ENCODE data around the gene KIRREL1. TPM values are rescaled to one million over a fixed set of nuclear protein-coding genes. Genes with fewer than 3 reads are reported as not detected.

KIRREL1 gene
- total RNA-seq, 1 experiment from 2014 or later = 145 TPM

DNA sequence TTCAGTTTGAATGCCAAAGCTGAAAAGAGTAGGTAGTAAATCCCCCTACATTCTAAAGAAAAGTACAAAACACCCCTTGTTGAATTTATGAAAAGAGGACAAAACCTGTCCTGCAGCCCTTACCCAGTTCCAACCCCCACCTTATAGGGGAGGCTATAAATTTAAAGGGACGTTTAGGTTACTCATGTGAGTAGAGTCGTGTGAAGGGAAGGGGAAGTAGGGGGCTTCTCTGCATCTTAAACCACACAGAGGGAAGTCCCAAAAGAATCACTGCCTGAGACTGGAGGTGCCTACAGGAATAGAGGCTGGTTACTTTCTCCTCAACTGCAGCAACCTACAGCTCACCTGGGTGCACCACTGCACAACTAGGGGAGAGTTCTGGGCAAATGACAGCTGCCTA, 36.7 kb upstream of the KIRREL1 start:
- no TSS peak for BruUV-seq (replicated peaks)
- no peak for TF ChIP-seq TCF7L2 (IDR thresholded peaks at IDR 0.05; ENCODE audit: low read depth, low read length)
- TF ChIP-seq, protein P1, sequence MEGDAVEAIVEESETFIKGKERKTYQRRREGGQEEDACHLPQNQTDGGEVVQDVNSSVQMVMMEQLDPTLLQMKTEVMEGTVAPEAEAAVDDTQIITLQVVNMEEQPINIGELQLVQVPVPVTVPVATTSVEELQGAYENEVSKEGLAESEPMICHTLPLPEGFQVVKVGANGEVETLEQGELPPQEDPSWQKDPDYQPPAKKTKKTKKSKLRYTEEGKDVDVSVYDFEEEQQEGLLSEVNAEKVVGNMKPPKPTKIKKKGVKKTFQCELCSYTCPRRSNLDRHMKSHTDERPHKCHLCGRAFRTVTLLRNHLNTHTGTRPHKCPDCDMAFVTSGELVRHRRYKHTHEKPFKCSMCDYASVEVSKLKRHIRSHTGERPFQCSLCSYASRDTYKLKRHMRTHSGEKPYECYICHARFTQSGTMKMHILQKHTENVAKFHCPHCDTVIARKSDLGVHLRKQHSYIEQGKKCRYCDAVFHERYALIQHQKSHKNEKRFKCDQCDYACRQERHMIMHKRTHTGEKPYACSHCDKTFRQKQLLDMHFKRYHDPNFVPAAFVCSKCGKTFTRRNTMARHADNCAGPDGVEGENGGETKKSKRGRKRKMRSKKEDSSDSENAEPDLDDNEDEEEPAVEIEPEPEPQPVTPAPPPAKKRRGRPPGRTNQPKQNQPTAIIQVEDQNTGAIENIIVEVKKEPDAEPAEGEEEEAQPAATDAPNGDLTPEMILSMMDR (IDR thresholded peaks at IDR 0.05) = no peak
- TF ChIP-seq POLR2AphosphoS5 (IDR thresholded peaks at IDR 0.05; ENCODE audit: low read depth, low read length) = no peak
- TF ChIP-seq, protein P2, sequence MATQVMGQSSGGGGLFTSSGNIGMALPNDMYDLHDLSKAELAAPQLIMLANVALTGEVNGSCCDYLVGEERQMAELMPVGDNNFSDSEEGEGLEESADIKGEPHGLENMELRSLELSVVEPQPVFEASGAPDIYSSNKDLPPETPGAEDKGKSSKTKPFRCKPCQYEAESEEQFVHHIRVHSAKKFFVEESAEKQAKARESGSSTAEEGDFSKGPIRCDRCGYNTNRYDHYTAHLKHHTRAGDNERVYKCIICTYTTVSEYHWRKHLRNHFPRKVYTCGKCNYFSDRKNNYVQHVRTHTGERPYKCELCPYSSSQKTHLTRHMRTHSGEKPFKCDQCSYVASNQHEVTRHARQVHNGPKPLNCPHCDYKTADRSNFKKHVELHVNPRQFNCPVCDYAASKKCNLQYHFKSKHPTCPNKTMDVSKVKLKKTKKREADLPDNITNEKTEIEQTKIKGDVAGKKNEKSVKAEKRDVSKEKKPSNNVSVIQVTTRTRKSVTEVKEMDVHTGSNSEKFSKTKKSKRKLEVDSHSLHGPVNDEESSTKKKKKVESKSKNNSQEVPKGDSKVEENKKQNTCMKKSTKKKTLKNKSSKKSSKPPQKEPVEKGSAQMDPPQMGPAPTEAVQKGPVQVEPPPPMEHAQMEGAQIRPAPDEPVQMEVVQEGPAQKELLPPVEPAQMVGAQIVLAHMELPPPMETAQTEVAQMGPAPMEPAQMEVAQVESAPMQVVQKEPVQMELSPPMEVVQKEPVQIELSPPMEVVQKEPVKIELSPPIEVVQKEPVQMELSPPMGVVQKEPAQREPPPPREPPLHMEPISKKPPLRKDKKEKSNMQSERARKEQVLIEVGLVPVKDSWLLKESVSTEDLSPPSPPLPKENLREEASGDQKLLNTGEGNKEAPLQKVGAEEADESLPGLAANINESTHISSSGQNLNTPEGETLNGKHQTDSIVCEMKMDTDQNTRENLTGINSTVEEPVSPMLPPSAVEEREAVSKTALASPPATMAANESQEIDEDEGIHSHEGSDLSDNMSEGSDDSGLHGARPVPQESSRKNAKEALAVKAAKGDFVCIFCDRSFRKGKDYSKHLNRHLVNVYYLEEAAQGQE (IDR thresholded peaks at IDR 0.05; ENCODE audit: insufficient read depth in 1 of 2, low read depth in 2 of 2, low read length in 1 of 2) = no peak
- TF ChIP-seq SIN3A (IDR thresholded peaks at IDR 0.05; ENCODE audit: borderline replicate concordance, insufficient read depth, low read depth, low read length) = no peak
- in situ Hi-C loops (cut with HindIII; ENCODE audit: low pct_unique_long_range_greater_than_20kb, low sequenced_read_pairs) = no loop called here
- POLR2A ChIA-PET = interaction anchor here (0.7 kb wide), 1 partner anchor 161 kb away, joined by 3 read pairs; no protein-coding TSS in a partner anchor
- H3K4me1 ChIP-seq (ENCODE audit: control insufficient read depth, insufficient read depth, low read length) = no peaks in the 10 kb centered on the region
- CTCF ChIA-PET = interaction anchor here (0.7 kb wide), 1 partner anchor 11 kb away, joined by 3 read pairs; no protein-coding TSS in a partner anchor
- DNase-seq (ENCODE audit: low read depth, low spot score) = no peak
- peaks cover 24% of the 10 kb centered on the region for H3K27me3 ChIP-seq (ENCODE audit: control insufficient read depth, insufficient read depth, low read length)
- no peak overlapping the region for H3K4me3 ChIP-seq (ENCODE audit: low read depth in 2 of 2, low read length in 2 of 2)
- no peaks in the 10 kb centered on the region for H3K9me3 ChIP-seq (ENCODE audit: control insufficient read depth, insufficient read depth, low read depth, low read length)
- H3K36me3 ChIP-seq (ENCODE audit: control insufficient read depth, insufficient read depth, low read length) = no peaks in the 10 kb centered on the region
- ATAC-seq = no peak
- H3K27ac ChIP-seq (ENCODE audit: low read length) = no peak overlapping the region
- intact Hi-C loops (cut with micrococcal nuclease; ENCODE audit: unreplicated experiment) = loop anchor here (10.0 kb wide), 1 partner anchor 372 kb away; no protein-coding TSS in a partner anchor

DNA sequence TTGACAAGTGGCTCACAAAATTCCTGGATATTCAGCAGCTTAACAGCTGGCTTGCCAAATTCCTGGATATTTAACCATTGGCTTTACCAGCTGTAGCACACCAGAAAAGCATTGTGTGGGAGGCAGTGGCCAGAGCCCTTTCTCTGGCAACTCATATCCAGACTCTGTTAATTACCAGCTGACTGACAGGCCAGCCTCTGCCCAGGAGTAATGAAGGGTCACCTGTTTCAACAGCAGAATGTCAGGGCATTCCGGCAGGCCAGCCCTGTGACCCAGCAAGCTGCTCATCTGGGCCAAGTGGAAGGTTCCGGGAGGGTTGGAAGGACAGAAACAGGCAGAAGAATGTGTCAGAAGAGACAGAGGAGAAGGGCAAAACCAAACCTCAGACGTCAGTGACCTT, 35.2 kb upstream of the KIRREL1 start:
- ATAC-seq = no peak

More for the DNA sequence above, 35.2 kb upstream of the KIRREL1 start:
- no peak for DNase-seq (ENCODE audit: low read depth, low spot score)
- intact Hi-C loops (cut with micrococcal nuclease; ENCODE audit: unreplicated experiment) = loop anchor here (10.0 kb wide), 1 partner anchor 373 kb away; no protein-coding TSS in a partner anchor
- TF ChIP-seq TCF7L2 (IDR thresholded peaks at IDR 0.05; ENCODE audit: low read depth, low read length) (no peak), SIN3A (IDR thresholded peaks at IDR 0.05; ENCODE audit: borderline replicate concordance, insufficient read depth, low read depth, low read length) (no peak), POLR2AphosphoS5 (IDR thresholded peaks at IDR 0.05; ENCODE audit: low read depth, low read length) (no peak)
- TF ChIP-seq, protein P1 (IDR thresholded peaks at IDR 0.05) = no peak
- TF ChIP-seq, protein P2 (IDR thresholded peaks at IDR 0.05; ENCODE audit: insufficient read depth in 1 of 2, low read depth in 2 of 2, low read length in 1 of 2) = no peak
- ChIA-PET CTCF (interaction anchor here (0.7 to 0.8 kb wide), 2 partner anchors 163 to 1185 kb away, joined by 3 read pairs; no protein-coding TSS in a partner anchor), POLR2A (no interaction called here)
- no peak overlapping the region for H3K4me3 ChIP-seq (ENCODE audit: low read depth in 2 of 2, low read length in 2 of 2)
- no peaks in the 10 kb centered on the region for H3K4me1 ChIP-seq (ENCODE audit: control insufficient read depth, insufficient read depth, low read length)
- H3K9me3 ChIP-seq (ENCODE audit: control insufficient read depth, insufficient read depth, low read depth, low read length) = no peaks in the 10 kb centered on the region
- in situ Hi-C loops (cut with HindIII; ENCODE audit: low pct_unique_long_range_greater_than_20kb, low sequenced_read_pairs) = no loop called here
- no TSS peak for BruUV-seq (replicated peaks)
- no peak overlapping the region for H3K27ac ChIP-seq (ENCODE audit: low read length)
- H3K27me3 ChIP-seq (ENCODE audit: control insufficient read depth, insufficient read depth, low read length) = peaks cover 37% of the 10 kb centered on the region
- no peaks in the 10 kb centered on the region for H3K36me3 ChIP-seq (ENCODE audit: control insufficient read depth, insufficient read depth, low read length)

Data from Panc1 (cell line).